ENCODE results near the gene TRPV6. TPM values are rescaled to one million over a fixed set of nuclear protein-coding genes. Genes with fewer than 3 reads are reported as not detected.

TRPV6 gene
- 0.07 TPM in 1 of 2 replicates, not detected in the other for total RNA-seq (2014; rRNA removed; shearing (Covaris generic); ENCODE audit: low replicate concordance)

- Histone ChIP-seq H3K9me3 (ENCODE audit: low read length) (no peaks in the 10 kb centered on the region), H3K9ac (ENCODE audit: low read length) (no peak within 1 kb of the TSS), H3K4me3 (ENCODE audit: low read length) (no peak within 1 kb of the TSS), H3K79me2 (ENCODE audit: low read length) (no peaks in the 10 kb centered on the region), H3K9me2 (replicated peaks; ENCODE audit: insufficient read depth, low read length) (no peaks in the 10 kb centered on the region), H3K4me1 (ENCODE audit: low read length) (no peaks in the 10 kb centered on the region), H4K20me1 (ENCODE audit: insufficient read depth, low read depth, low read length) (no peaks in the 10 kb centered on the region), H3K4me2 (ENCODE audit: low read depth, low read length, poor library complexity, severe bottlenecking) (no peak within 1 kb of the TSS), H3K36me3 (ENCODE audit: insufficient read depth, low read length) (no peaks in the 10 kb centered on the region), H3K27me3 (ENCODE audit: low read length) (no peaks in the 10 kb centered on the region), H3K27ac (ENCODE audit: low read length) (no peak within 1 kb of the TSS), H2AFZ (ENCODE audit: low read length) (no peak within 1 kb of the TSS)
- DNase-seq, result no peak
Observed at GRCh38 chr7:142885311-142886230, at the start of gene TRPV6. TRPV6 (minus strand) TSS chr7:142885745.

DNA sequence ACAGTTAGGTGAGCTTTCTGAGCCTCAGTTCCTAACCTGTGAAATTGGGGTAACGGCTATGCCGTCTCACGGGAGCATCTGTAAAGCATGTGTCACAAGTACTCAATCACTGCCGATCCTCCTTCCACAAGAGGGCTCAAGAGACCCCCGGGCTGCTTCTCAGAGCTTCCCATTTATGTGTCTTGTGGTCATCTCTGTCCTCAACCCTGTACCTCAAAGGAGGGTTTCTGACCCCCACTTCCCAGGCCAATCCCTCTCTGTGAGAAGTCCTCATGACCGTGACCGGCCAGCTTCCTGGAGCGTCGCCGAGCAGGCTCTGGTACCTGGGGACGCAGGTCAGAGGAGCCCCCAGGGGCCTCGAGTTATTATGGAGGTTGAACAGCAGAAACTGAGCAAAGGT is 48.5 kb upstream of the TRPV6 start:
- Histone ChIP-seq H3K4me3 (ENCODE audit: low read length) (no peak overlapping the region), H3K79me2 (ENCODE audit: low read length) (no peaks in the 10 kb centered on the region), H3K4me2 (ENCODE audit: low read depth, low read length, poor library complexity, severe bottlenecking) (no peak overlapping the region), H3K9me3 (ENCODE audit: low read length) (no peaks in the 10 kb centered on the region), H3K36me3 (ENCODE audit: insufficient read depth, low read length) (no peaks in the 10 kb centered on the region), H4K20me1 (ENCODE audit: insufficient read depth, low read depth, low read length) (no peaks in the 10 kb centered on the region), H3K27me3 (ENCODE audit: low read length) (no peaks in the 10 kb centered on the region), H2AFZ (ENCODE audit: low read length) (no peak overlapping the region), H3K9me2 (replicated peaks; ENCODE audit: insufficient read depth, low read length) (no peaks in the 10 kb centered on the region), H3K4me1 (ENCODE audit: low read length) (no peaks in the 10 kb centered on the region), H3K9ac (ENCODE audit: low read length) (no peak overlapping the region), H3K27ac (ENCODE audit: low read length) (no peak overlapping the region)
- DNase-seq, result no peak

DNA sequence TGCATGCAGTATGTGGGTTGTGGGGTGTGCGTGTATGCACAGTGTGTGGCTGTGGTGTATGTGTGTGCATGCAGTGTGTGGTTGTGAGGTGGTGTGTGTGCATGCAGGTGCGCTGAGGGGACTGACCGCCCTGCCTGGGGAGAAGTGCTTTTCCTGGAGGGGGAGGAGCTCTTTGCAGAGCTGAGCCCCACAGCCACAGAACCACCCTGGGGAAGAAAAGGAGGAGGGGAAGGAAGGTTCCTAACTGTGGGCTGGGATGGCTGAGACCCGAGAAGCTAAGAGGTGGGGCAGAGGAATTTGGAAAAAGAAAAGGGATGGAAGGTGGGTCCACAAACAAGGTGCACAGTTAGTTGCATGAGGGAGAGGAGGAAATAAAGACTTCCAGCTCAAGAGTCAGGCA is 48.1 kb upstream of the TRPV6 start, which contains the start of gene TRPV5:
Gene TRPV5 (minus strand): TSS at position 123 of the 400 bp plus-strand sequence. CDS start 287 bp downstream, outside the sequence.
- no peak for DNase-seq
- no peaks in the 10 kb centered on the region for H3K9me3 ChIP-seq (ENCODE audit: low read length)
- H3K79me2 ChIP-seq (ENCODE audit: low read length), result no peaks in the 10 kb centered on the region
- H3K36me3 ChIP-seq (ENCODE audit: insufficient read depth, low read length), result no peaks in the 10 kb centered on the region
- H3K27me3 ChIP-seq (ENCODE audit: low read length), result no peaks in the 10 kb centered on the region
- no peaks in the 10 kb centered on the region for H3K4me1 ChIP-seq (ENCODE audit: low read length)
- H4K20me1 ChIP-seq (ENCODE audit: insufficient read depth, low read depth, low read length), result no peaks in the 10 kb centered on the region
- H3K9me2 ChIP-seq (replicated peaks; ENCODE audit: insufficient read depth, low read length), result no peaks in the 10 kb centered on the region
- H3K4me3 ChIP-seq (ENCODE audit: low read length), result no peak within 1 kb of the TSS
- H3K9ac ChIP-seq (ENCODE audit: low read length), result no peak within 1 kb of the TSS
- no peak within 1 kb of the TSS for H3K4me2 ChIP-seq (ENCODE audit: low read depth, low read length, poor library complexity, severe bottlenecking)
- no peak within 1 kb of the TSS for H2AFZ ChIP-seq (ENCODE audit: low read length)
- no peak within 1 kb of the TSS for H3K27ac ChIP-seq (ENCODE audit: low read length)

DNA sequence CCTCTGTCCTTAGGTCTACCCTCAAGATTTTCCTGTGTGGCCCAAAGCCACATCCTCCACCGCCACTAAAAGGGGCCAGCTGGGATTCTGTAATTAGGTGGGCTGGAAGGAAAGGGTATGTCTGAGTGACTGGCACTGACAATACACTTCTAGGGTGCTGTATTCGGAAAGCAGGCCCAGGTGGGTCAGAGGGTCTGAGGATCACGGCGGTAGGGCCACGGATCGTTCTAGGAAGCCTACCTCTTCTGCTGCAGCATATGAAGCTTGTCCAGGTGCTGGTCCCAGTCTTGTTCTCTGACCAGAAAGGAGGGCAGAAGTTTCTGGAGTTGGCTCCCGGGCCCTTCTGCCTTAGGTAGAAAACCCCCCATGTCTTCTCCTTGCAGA is 47.5 kb upstream of the TRPV6 start:
- no peaks in the 10 kb centered on the region for H4K20me1 ChIP-seq (ENCODE audit: insufficient read depth, low read depth, low read length)
- H3K4me3 ChIP-seq (ENCODE audit: low read length), result no peak overlapping the region
- H3K27me3 ChIP-seq (ENCODE audit: low read length), result no peaks in the 10 kb centered on the region
- H3K79me2 ChIP-seq (ENCODE audit: low read length), result no peaks in the 10 kb centered on the region
- H3K4me1 ChIP-seq (ENCODE audit: low read length), result no peaks in the 10 kb centered on the region; the same call in 1 of the 2 replicates
- no peak overlapping the region for H2AFZ ChIP-seq (ENCODE audit: low read length)
- H3K9me2 ChIP-seq (replicated peaks; ENCODE audit: insufficient read depth, low read length), result no peaks in the 10 kb centered on the region
- no peaks in the 10 kb centered on the region for H3K9me3 ChIP-seq (ENCODE audit: low read length)
- no peak overlapping the region for H3K9ac ChIP-seq (ENCODE audit: low read length)
- no peaks in the 10 kb centered on the region for H3K36me3 ChIP-seq (ENCODE audit: insufficient read depth, low read length)
- no peak overlapping the region for H3K27ac ChIP-seq (ENCODE audit: low read length)
- H3K4me2 ChIP-seq (ENCODE audit: low read depth, low read length, poor library complexity, severe bottlenecking), result no peak overlapping the region
- DNase-seq, result no peak

- Histone ChIP-seq H3K27ac (ENCODE audit: low read length) (no peak overlapping the region), H3K9ac (ENCODE audit: low read length) (no peak overlapping the region), H3K36me3 (ENCODE audit: insufficient read depth, low read length) (no peaks in the 10 kb centered on the region)
Observed at GRCh38 chr7:142932386-142933091, 47.0 kb upstream of the TRPV6 start.

GRCh38 chr7:142930126-142930730 is 44.7 kb upstream of the TRPV6 start:
- Histone ChIP-seq H3K9me3 (ENCODE audit: low read length) (no peaks in the 10 kb centered on the region), H3K27me3 (ENCODE audit: low read length) (no peaks in the 10 kb centered on the region), H3K4me2 (ENCODE audit: low read depth, low read length, poor library complexity, severe bottlenecking) (no peak overlapping the region), H3K9ac (ENCODE audit: low read length) (no peak overlapping the region), H3K9me2 (replicated peaks; ENCODE audit: insufficient read depth, low read length) (no peaks in the 10 kb centered on the region), H3K4me3 (ENCODE audit: low read length) (no peak overlapping the region), H2AFZ (ENCODE audit: low read length) (no peak overlapping the region), H3K36me3 (ENCODE audit: insufficient read depth, low read length) (no peaks in the 10 kb centered on the region), H3K4me1 (ENCODE audit: low read length) (peaks cover 13% of the 10 kb centered on the region), H4K20me1 (ENCODE audit: insufficient read depth, low read depth, low read length) (no peaks in the 10 kb centered on the region), H3K27ac (ENCODE audit: low read length) (no peak overlapping the region), H3K79me2 (ENCODE audit: low read length) (no peaks in the 10 kb centered on the region)
- no peak for DNase-seq

More at GRCh38 chr7:142932386-142933091, 47.0 kb upstream of the TRPV6 start:
- no peak overlapping the region for H3K4me2 ChIP-seq (ENCODE audit: low read depth, low read length, poor library complexity, severe bottlenecking)
- no peak overlapping the region for H2AFZ ChIP-seq (ENCODE audit: low read length)
- H3K79me2 ChIP-seq (ENCODE audit: low read length), result no peaks in the 10 kb centered on the region
- no peaks in the 10 kb centered on the region for H3K9me3 ChIP-seq (ENCODE audit: low read length)
- no peaks in the 10 kb centered on the region for H3K27me3 ChIP-seq (ENCODE audit: low read length)
- no peak for DNase-seq
- H4K20me1 ChIP-seq (ENCODE audit: insufficient read depth, low read depth, low read length), result no peaks in the 10 kb centered on the region
- no peak overlapping the region for H3K4me3 ChIP-seq (ENCODE audit: low read length)
- no peaks in the 10 kb centered on the region for H3K9me2 ChIP-seq (replicated peaks; ENCODE audit: insufficient read depth, low read length)
- peaks cover 3% of the 10 kb centered on the region for H3K4me1 ChIP-seq (ENCODE audit: low read length)

GRCh38 chr7:142927949-142928348 is 42.4 kb upstream of the TRPV6 start:
- Histone ChIP-seq H3K79me2 (ENCODE audit: low read length) (no peaks in the 10 kb centered on the region), H3K27me3 (ENCODE audit: low read length) (no peaks in the 10 kb centered on the region), H3K9me3 (ENCODE audit: low read length) (no peaks in the 10 kb centered on the region), H3K4me2 (ENCODE audit: low read depth, low read length, poor library complexity, severe bottlenecking) (no peak overlapping the region), H2AFZ (ENCODE audit: low read length) (no peak overlapping the region), H4K20me1 (ENCODE audit: insufficient read depth, low read depth, low read length) (no peaks in the 10 kb centered on the region), H3K9ac (ENCODE audit: low read length) (no peak overlapping the region), H3K36me3 (ENCODE audit: insufficient read depth, low read length) (no peaks in the 10 kb centered on the region), H3K9me2 (replicated peaks; ENCODE audit: insufficient read depth, low read length) (no peaks in the 10 kb centered on the region), H3K27ac (ENCODE audit: low read length) (no peak overlapping the region), H3K4me3 (ENCODE audit: low read length) (no peak overlapping the region), H3K4me1 (ENCODE audit: low read length) (peaks cover 13% of the 10 kb centered on the region)
- no peak for DNase-seq
